ENCODE results near the gene ZSWIM7. TPM values are rescaled to one million over a fixed set of nuclear protein-coding genes. Genes with fewer than 3 reads are reported as not detected.
A peak's percentile ranks its signal among the peaks of the same experiment; 100 is the strongest.

Gene ZSWIM7
- total and polyA plus RNA-seq, 2 of the 4 experiments (the other 2 are of a cell fraction), result 6.8 to 12.1 TPM

DNA sequence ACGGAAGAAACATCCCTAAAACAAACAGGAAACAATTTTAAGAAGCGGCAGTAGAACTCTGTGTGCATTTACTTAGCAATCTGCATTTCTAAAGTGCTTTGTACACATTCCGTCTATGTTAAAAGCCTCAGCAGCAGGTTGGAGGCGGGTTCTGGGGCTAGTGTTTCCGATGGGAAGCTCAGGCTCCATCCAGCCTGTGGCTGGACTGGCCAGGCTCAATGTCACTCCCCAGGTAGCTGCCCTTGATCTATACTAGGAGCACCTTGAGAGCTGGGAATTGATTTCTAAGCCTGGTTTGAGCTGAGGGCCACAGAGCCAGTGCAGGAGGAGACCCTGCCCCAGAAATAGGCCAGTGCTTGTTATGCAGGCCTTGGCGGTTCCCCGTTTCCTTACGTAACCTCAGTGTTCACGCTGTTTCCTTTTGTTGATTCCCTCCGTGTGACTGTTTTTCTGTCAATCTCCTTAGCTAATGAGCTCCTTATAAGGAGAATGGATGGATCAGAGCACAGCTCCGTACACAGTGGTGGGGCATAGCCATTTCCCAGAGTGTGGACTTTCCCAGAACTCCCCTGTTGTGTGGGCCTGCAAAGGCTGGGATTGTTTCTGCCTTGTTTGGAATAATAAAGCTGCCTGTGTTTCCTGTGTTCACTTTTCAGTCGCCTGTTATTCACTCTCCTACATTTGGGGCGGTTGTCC is 33.2 kb downstream of the ZSWIM7 start:
- H2AFZ ChIP-seq (replicated peaks; ENCODE audit: low read length, poor library complexity), result peak overlapping the region; percentile 66
- in situ Hi-C loops (cut with MboI; ENCODE audit: low sequenced_read_pairs), result loop anchor here (25.0 kb wide), 1 partner anchor 704 kb away; the partner anchor contains the start of gene PMP22

More for the DNA sequence above, 33.2 kb downstream of the ZSWIM7 start:
- H2AK5ac ChIP-seq (ENCODE audit: low read depth, low read length), result peak overlapping the region; percentile 74
- H2BK15ac ChIP-seq (ENCODE audit: low read depth, low read length), result 0 out of 3 replicates have a peak overlapping the region, but pooled peaks have one; percentile 20
- no CpG with 5 or more reads among the region's 13 CpGs for WGBS, 2 experiments (ENCODE audit: extremely low coverage in 2 of 2, insufficient read length in 1 of 2)
- H2BK5ac ChIP-seq (ENCODE audit: low read depth, low read length, poor library complexity, severe bottlenecking), result peak overlapping the region; percentile 12
- CTCF ChIA-PET, result interaction anchor here (0.7 kb wide), 1 partner anchor 17 kb away, joined by 3 read pairs; no protein-coding TSS in a partner anchor
- peak overlapping the region; percentile 18 for H3K18ac ChIP-seq (ENCODE audit: low read depth, low read length)
- peak overlapping the region; percentile 74 for H3K4ac ChIP-seq (ENCODE audit: low read depth, low read length)
- POLR2A ChIA-PET (ENCODE audit: unreplicated experiment), result interaction anchor here (0.6 to 0.7 kb wide), 2 partner anchors 16 to 415 kb away, joined by 3 to 5 read pairs; no protein-coding TSS in a partner anchor
- peak overlapping the region; percentile 50 for H4K91ac ChIP-seq (ENCODE audit: insufficient read depth, low read depth, low read length)
- no peaks in the 10 kb centered on the region for H4K20me1 ChIP-seq (ENCODE audit: insufficient read depth, low read length)
- 0 out of 2 replicates have a peak overlapping the region, but pooled peaks have one; percentile 0 for H3K4me2 ChIP-seq (ENCODE audit: low read depth, low read length)
- DNase-seq (peak; percentile 35), ATAC-seq (ENCODE audit: low read depth) (peak; percentile 84)
- intact Hi-C loops (cut with micrococcal nuclease), result no loop called here
- TF ChIP-seq NFE2L2 (IDR thresholded peaks at IDR 0.05; ENCODE audit: low read depth, low read length) (no peak), RFX5 (IDR thresholded peaks at IDR 0.05; ENCODE audit: low read depth, low read length) (no peak), CTCF (conservative IDR thresholded peaks at IDR 0.05; ENCODE audit: low read depth, low read length) (no peak), RAD21 (IDR thresholded peaks at IDR 0.05; ENCODE audit: low read length) (no peak), CEBPB (IDR thresholded peaks at IDR 0.05; ENCODE audit: low read depth, low read length) (no peak), MXI1 (IDR thresholded peaks at IDR 0.05; ENCODE audit: borderline replicate concordance, low read depth, low read length) (no peak), MAFK (IDR thresholded peaks at IDR 0.05; ENCODE audit: low read depth, low read length) (no peak), CHD1 (IDR thresholded peaks at IDR 0.05; ENCODE audit: low read depth, low read length) (no peak), SMC3 (IDR thresholded peaks at IDR 0.05; ENCODE audit: low read depth, low read length) (no peak)
- peak overlapping the region; percentile 87 for H3K23ac ChIP-seq (ENCODE audit: low read depth, low read length)
- peaks cover 30 to 49% of the 10 kb centered on the region in 2 experiments for H3K79me1 ChIP-seq (ENCODE audit: low read depth in 1 of 2, low read length in 2 of 2)
- no peak overlapping the region for H3K9ac ChIP-seq (ENCODE audit: low read depth, low read length)
- no TSS peak for BruUV-seq (replicated peaks)
- H3K56ac ChIP-seq (ENCODE audit: extremely low read depth, insufficient read depth, low read length), result no peak overlapping the region
- H3K4me3 ChIP-seq (ENCODE audit: insufficient read depth, low read depth, low read length), result no peak overlapping the region
- H4K5ac ChIP-seq (ENCODE audit: low read depth, low read length), result peak overlapping the region; percentile 41; the same call in 1 of the 2 replicates
- peak overlapping the region; percentile 39 for H2BK120ac ChIP-seq (ENCODE audit: low read depth, low read length)
- peak overlapping the region; percentile 46 for H2BK20ac ChIP-seq (ENCODE audit: low read depth, low read length)
- dilution Hi-C loops (cut with HindIII; ENCODE audit: low sequenced_read_pairs, unreplicated experiment), result no loop called here
- peaks cover 19% of the 10 kb centered on the region for H3K4me1 ChIP-seq (ENCODE audit: control insufficient read depth, insufficient read depth, low read length)
- peak overlapping the region; percentile 21 for H3K27ac ChIP-seq (ENCODE audit: insufficient read depth, low read length)
- no peaks in the 10 kb centered on the region for H3K27me3 ChIP-seq (ENCODE audit: control insufficient read depth, insufficient read depth, low read length)
- peaks cover 31% of the 10 kb centered on the region for H3K9me1 ChIP-seq (ENCODE audit: insufficient read depth, low read length)
- no peaks in the 10 kb centered on the region for H3K9me3 ChIP-seq (ENCODE audit: control insufficient read depth, insufficient read depth, low read length)
- peak overlapping the region; percentile 69 for H3K14ac ChIP-seq (replicated peaks; ENCODE audit: low read depth, low read length)
- H3K36me3 ChIP-seq (ENCODE audit: control insufficient read depth, insufficient read depth, low read length), result 0 out of 2 replicates have a peak, but pooled peaks cover 1% of the 10 kb centered on the region
- H2AK9ac ChIP-seq (replicated peaks; ENCODE audit: low read depth, low read length, poor library complexity), result peak overlapping the region; percentile 67
- H4K8ac ChIP-seq (ENCODE audit: low read depth in 2 of 2, low read length in 2 of 2), result peak overlapping the region; percentile 23 to 81; a peak in 3 of 4 replicates

Data from IMR-90 (cell line).